H9 (cell line): ENCODE results near the gene RXFP1. TPM values are rescaled to one million over a fixed set of nuclear protein-coding genes. Genes with fewer than 3 reads are reported as not detected.

Source experiments
- DNase-seq: peaks from one replicate; pipeline ENCODE4 v3.0.0-alpha.2; 2017
- H2AFZ ChIP-seq: one replicate; pipeline ENCODE4 v1.6.1; 2013; ENCODE audit warnings: mild to moderate bottlenecking, low read length, control low read depth, moderate library complexity
- H2AK5ac ChIP-seq: 2 replicates; pipeline ENCODE4 v1.6.1; 2013; ENCODE audit warnings: low read length, control low read depth, mixed read lengths; ENCODE audit not compliant: insufficient read length
- H2BK120ac ChIP-seq: one replicate; pipeline ENCODE4 v1.6.1; 2013; ENCODE audit warnings: low read depth, mild to moderate bottlenecking, low read length, control low read depth, inconsistent platforms; ENCODE audit not compliant: poor library complexity, severe bottlenecking
- H2BK12ac ChIP-seq: 2 replicates; pipeline ENCODE4 v1.6.1; 2013; ENCODE audit warnings: low read length, control low read depth, mixed read lengths, low read depth; ENCODE audit not compliant: insufficient read length
- H2BK15ac ChIP-seq: 2 replicates; pipeline ENCODE4 v1.6.1; 2013; ENCODE audit warnings: low read depth, low read length, control low read depth
- H2BK20ac ChIP-seq: one replicate; pipeline ENCODE4 v1.6.1; 2013; ENCODE audit warnings: low read depth, mild to moderate bottlenecking, low read length, control low read depth, inconsistent platforms; ENCODE audit not compliant: poor library complexity, severe bottlenecking
- H2BK5ac ChIP-seq: 2 replicates; pipeline ENCODE4 v1.6.1; 2013; ENCODE audit warnings: low read length, control low read depth, mixed read lengths; ENCODE audit not compliant: insufficient read length
- H3K14ac ChIP-seq: 2 replicates; pipeline ENCODE4 v1.6.1; 2013; ENCODE audit warnings: low read length, control low read depth; ENCODE audit not compliant: insufficient read depth
- H3K18ac ChIP-seq: 2 replicates; pipeline ENCODE4 v1.6.1; 2013; ENCODE audit warnings: low read depth, mild to moderate bottlenecking, mixed read lengths, low read length, control low read depth; ENCODE audit not compliant: insufficient read length
- H3K23ac ChIP-seq: 2 replicates; pipeline ENCODE4 v1.6.1; 2013; ENCODE audit warnings: low read length, control low read depth, mixed read lengths, low read depth; ENCODE audit not compliant: insufficient read length
- H3K23me2 ChIP-seq: 2 replicates; pipeline ENCODE4 v1.6.1; 2013; ENCODE audit warnings: low read depth, mild to moderate bottlenecking, mixed read lengths, low read length, control low read depth; ENCODE audit not compliant: insufficient read length, poor library complexity, severe bottlenecking
- H3K27ac ChIP-seq: 2 replicates; pipeline ENCODE4 v1.5.1; 2013; ENCODE audit warnings: low read length, control low read depth, mixed read lengths, low read depth; ENCODE audit not compliant: insufficient read length
- H3K27me3 ChIP-seq: 2 replicates; pipeline ENCODE4 v1.6.1; 2013; ENCODE audit warnings: low read length, control low read depth, inconsistent platforms; ENCODE audit not compliant: insufficient read depth
- H3K4ac ChIP-seq: 2 replicates; pipeline ENCODE4 v1.6.1; 2013; ENCODE audit warnings: low read depth, mild to moderate bottlenecking, control low read depth, inconsistent platforms, low read length, moderate library complexity
- H3K4me1 ChIP-seq: 2 replicates; pipeline ENCODE4 v1.6.1; 2013; ENCODE audit warnings: low read length, control low read depth, inconsistent platforms; ENCODE audit not compliant: insufficient read depth
- H3K4me2 ChIP-seq: 2 replicates; pipeline ENCODE4 v1.6.1; 2013; ENCODE audit warnings: low read length, control low read depth, mixed read lengths; ENCODE audit not compliant: insufficient read length, insufficient read depth
- H3K56ac ChIP-seq: 2 replicates; pipeline ENCODE4 v1.6.1; 2013; ENCODE audit warnings: low read depth, mild to moderate bottlenecking, mixed read lengths, low read length, control low read depth; ENCODE audit not compliant: insufficient read length
- H3K79me1 ChIP-seq: 2 replicates; pipeline ENCODE4 v1.6.1; 2013; ENCODE audit warnings: low read depth, mild to moderate bottlenecking, moderate library complexity, low read length, control low read depth, inconsistent platforms; ENCODE audit not compliant: insufficient read depth, poor library complexity, severe bottlenecking
- H3K79me2 ChIP-seq: 2 replicates; pipeline ENCODE4 v1.6.1; 2013; ENCODE audit warnings: low read length, control low read depth, inconsistent platforms; ENCODE audit not compliant: insufficient read depth
- H3K9ac ChIP-seq: 2 replicates; pipeline ENCODE4 v1.6.1; 2013; ENCODE audit warnings: low read length, control low read depth, mixed read lengths; ENCODE audit not compliant: insufficient read length; ENCODE audit errors: extremely low read depth
- H3K9me3 ChIP-seq: one replicate; pipeline ENCODE4 v1.6.1; 2013; ENCODE audit warnings: low read depth, low read length, inconsistent platforms; ENCODE audit not compliant: control insufficient read depth
- H3T11ph ChIP-seq: one replicate; pipeline ENCODE4 v1.6.1; 2013; ENCODE audit warnings: mild to moderate bottlenecking, low read length, control low read depth, inconsistent platforms
- H4K20me1 ChIP-seq: one replicate; pipeline ENCODE4 v1.6.1; 2013; ENCODE audit not compliant: control insufficient read depth, insufficient read length, insufficient read depth
- H4K5ac ChIP-seq: 2 replicates; pipeline ENCODE4 v1.6.1; 2013; ENCODE audit warnings: low read depth, mild to moderate bottlenecking, mixed read lengths, low read length, control low read depth; ENCODE audit not compliant: insufficient read length
- H4K8ac ChIP-seq: replicated peaks from 2 replicates; pipeline ENCODE4 v1.6.1; 2013; ENCODE audit warnings: low read length, control low read depth, mixed read lengths, low read depth; ENCODE audit not compliant: insufficient read length
- H4K91ac ChIP-seq: 2 replicates; pipeline ENCODE4 v1.6.1; 2013; ENCODE audit warnings: low read depth, mild to moderate bottlenecking, moderate library complexity, mixed read lengths, low read length, control low read depth; ENCODE audit not compliant: insufficient read length
- H3K27ac Mint-ChIP-seq, 3 experiments: 2 replicates in 2 of 3; 3 replicates in 1 of 3; pipeline ENCODE4 v1.8.0; 2020 to 2021; ENCODE audit warnings: mixed read lengths in 3 of 3, mild to moderate bottlenecking in 1 of 3, moderate library complexity in 1 of 3
- H3K27me3 Mint-ChIP-seq: 2 replicates; pipeline ENCODE4 v1.8.0; 2021; ENCODE audit warnings: low read depth, mild to moderate bottlenecking, moderate library complexity, mixed read lengths
- H3K36me3 Mint-ChIP-seq, 3 experiments: 2 replicates in 2 of 3; 3 replicates in 1 of 3; pipeline ENCODE4 v1.8.0; 2020 to 2021; ENCODE audit warnings: low read depth in 3 of 3, mixed read lengths in 3 of 3; ENCODE audit not compliant: insufficient read depth in 1 of 3
- H3K4me1 Mint-ChIP-seq, 2 experiments: 2 replicates each; pipeline ENCODE4 v1.8.0; 2020; ENCODE audit warnings: mixed read lengths in 2 of 2
- H3K4me3 Mint-ChIP-seq, 2 experiments: 2 replicates in 1 of 2; 3 replicates in 1 of 2; pipeline ENCODE4 v1.8.0; 2020 to 2021; ENCODE audit warnings: mild to moderate bottlenecking in 2 of 2, mixed read lengths in 2 of 2, moderate library complexity in 1 of 2
- H3K9me3 Mint-ChIP-seq, 2 experiments: 2 replicates in 1 of 2; 3 replicates in 1 of 2; pipeline ENCODE4 v1.8.0; 2020; ENCODE audit warnings: mild to moderate bottlenecking in 2 of 2, mixed read lengths in 2 of 2, moderate library complexity in 1 of 2
- CTCF ChIP-seq: fragments of 200-600 bp; sonication (generic); conservative IDR thresholded peaks from 3 replicates; pipeline ENCODE4 v1.8.0; 2021; ENCODE audit warnings: antibody characterized with exemption, mild to moderate bottlenecking
- WGBS: extraction: QIAGEN DNeasy Blood & Tissue Kit; methylation state at CpG from one replicate; pipeline ENCODE4 v1.1.7; 2013; ENCODE audit warnings: missing lambda C conversion rate, low lambda C conversion rate, mixed read lengths; ENCODE audit not compliant: insufficient read length; ENCODE audit errors: extremely low coverage; 5-methylcytosine and 5-hydroxymethylcytosine counted together
- total RNA-seq: library from RNA; stranded (reverse); gene quantifications from 2 replicates; pipeline ENCODE4 v1.2.1, GENCODE V29; 2021

RXFP1 gene
- total RNA-seq, 1 experiment from 2014 or later, result 0.17 TPM

- no peaks in the 10 kb centered on the region for H3K4me1 ChIP-seq
- H3K27ac ChIP-seq, result no peak overlapping the region
- no peak overlapping the region for H2BK120ac ChIP-seq
- H4K8ac ChIP-seq, result no peak overlapping the region
- H2BK15ac ChIP-seq, result no peak overlapping the region
- H3K79me1 ChIP-seq, result no peaks in the 10 kb centered on the region
- H4K5ac ChIP-seq, result no peak overlapping the region
- H3K27me3 Mint-ChIP-seq, result no peaks in the 10 kb centered on the region
- no peak overlapping the region for H2BK12ac ChIP-seq
- H2AK5ac ChIP-seq, result no peak overlapping the region
- H3K4ac ChIP-seq, result no peak overlapping the region
- no peak for DNase-seq
- H3K23me2 ChIP-seq, result no peaks in the 10 kb centered on the region
- no peak overlapping the region for H2BK5ac ChIP-seq
- no CpG with 5 or more reads among the region's 7 CpGs for WGBS
- no peaks in the 10 kb centered on the region for H3K9me3 ChIP-seq
- no peaks in the 10 kb centered on the region for H3K9me3 Mint-ChIP-seq
- H4K20me1 ChIP-seq, result no peaks in the 10 kb centered on the region
- no peak overlapping the region for H4K91ac ChIP-seq
- no peaks in the 10 kb centered on the region for H3K27me3 ChIP-seq
- peaks cover 12 to 13% of the 10 kb centered on the region in 2 experiments for H3K4me1 Mint-ChIP-seq
- H3K18ac ChIP-seq, result no peak overlapping the region
- H3T11ph ChIP-seq, result no peak overlapping the region
- no peaks in the 10 kb centered on the region for H3K36me3 Mint-ChIP-seq
- no peaks in the 10 kb centered on the region for H3K79me2 ChIP-seq
- no peak overlapping the region for H3K14ac ChIP-seq
- no peak overlapping the region for H2BK20ac ChIP-seq
- H3K4me3 Mint-ChIP-seq, result no peak overlapping the region
- no peak overlapping the region for H2AFZ ChIP-seq
- TF ChIP-seq CTCF, result no peak
- no peak overlapping the region for H3K9ac ChIP-seq
- H3K23ac ChIP-seq, result no peak overlapping the region
- no peak overlapping the region for H3K56ac ChIP-seq
- no peak overlapping the region for H3K27ac Mint-ChIP-seq
- H3K4me2 ChIP-seq, result no peak overlapping the region
Observed at GRCh38 chr4:158523990-158524535, 2.4 kb downstream of the RXFP1 start.
